HepG2 (cell line): Measurements from ENCODE around the gene TRIM66. TPM values are rescaled to one million over a fixed set of nuclear protein-coding genes. Genes with fewer than 3 reads are reported as not detected.

Experiments
- ATAC-seq: fragments of 200-7000 bp; cut with Tn5 transposase; 3 replicates; pipeline ENCODE4 v1.9.1; 2020; ENCODE audit warnings: mild to moderate bottlenecking, moderate library complexity
- BruUV-seq: library from RNA; stranded (reverse); fragments of 400-500 nt; replicated peaks from 2 replicates; lab custom pipeline; 2021; lab: Mats Ljungman, UMichigan
- CTCF ChIA-PET: fragments of 300-600 bp; formaldehyde crosslinking; extraction: SDS; loops from one replicate; lab custom pipeline; 2021; ENCODE audit warnings: low total read pairs, inconsistent platforms, low intra/inter-chr PET ratio; lab: Yijun Ruan, JAX
- POLR2A ChIA-PET: fragments of 350-600 bp; sonication (Branson Sonifier 250); formaldehyde crosslinking; loops from one replicate; lab custom pipeline; 2020; ENCODE audit warnings: antibody characterized with exemption, inconsistent platforms; lab: Yijun Ruan, JAX
- DNase-seq: peaks from one replicate; pipeline ENCODE4 v3.0.0-alpha.2; 2015; ENCODE audit warnings: low spot score
- FAIRE-seq: peaks from 3 replicates; lab custom pipeline; 2011; peaks lifted over from hg19 to GRCh38; lab: Jason Lieb, UNC
- H2AFZ ChIP-seq: one replicate; pipeline ENCODE4 v1.6.1; 2011; ENCODE audit warnings: low read length, inconsistent platforms
- H3K27ac ChIP-seq: fragments of 300-600 bp; 3 replicates; pipeline ENCODE4 v1.8.0; 2011; ENCODE audit warnings: mixed run types, mild to moderate bottlenecking, mixed read lengths, low read length, inconsistent platforms; ENCODE audit not compliant: insufficient read depth; ENCODE audit errors: extremely low read length
- H3K27me3 ChIP-seq, 2 experiments: fragments of 200-600 bp in 1 of 2; 2 replicates in 1 of 2; 3 replicates in 1 of 2; pipeline versions ENCODE4 v1.6.0 to v1.8.0; 2011; ENCODE audit warnings: low read length in 2 of 2, mild to moderate bottlenecking in 2 of 2, moderate library complexity in 2 of 2, inconsistent platforms in 1 of 2; ENCODE audit not compliant: insufficient read depth in 2 of 2, control insufficient read depth in 1 of 2
- H3K36me3 ChIP-seq, 2 experiments: fragments of 200-600 bp in 1 of 2; replicated peaks in 1 of 2; 2 replicates in 1 of 2; 3 replicates in 1 of 2; pipeline versions ENCODE4 v1.5.1 to v1.8.0; 2011; ENCODE audit warnings: low read length in 2 of 2, inconsistent platforms in 1 of 2; ENCODE audit not compliant: insufficient read depth in 2 of 2, control insufficient read depth in 1 of 2
- H3K4me1 ChIP-seq: 2 replicates; pipeline ENCODE4 v1.5.1; 2012; ENCODE audit warnings: low read length, inconsistent platforms; ENCODE audit not compliant: insufficient read depth
- H3K4me2 ChIP-seq: 2 replicates; pipeline ENCODE4 v1.6.0; 2011; ENCODE audit warnings: low read depth, low read length, inconsistent platforms
- H3K4me3 ChIP-seq, 3 experiments: fragments of 200-600 bp in 1 of 3; sonication (generic), shearing (Covaris generic) in 1 of 3; replicated peaks in 1 of 3; 2 replicates each; pipeline ENCODE4 v1.5.1; 2011 to 2016; ENCODE audit warnings: low read length in 3 of 3, inconsistent platforms in 2 of 3, low read depth in 2 of 3, mild to moderate bottlenecking in 2 of 3, control low read depth in 1 of 3, mixed read lengths in 1 of 3; ENCODE audit not compliant: insufficient read depth in 1 of 3
- H3K79me2 ChIP-seq: one replicate; pipeline ENCODE4 v1.6.1; 2011; ENCODE audit warnings: low read length, inconsistent platforms; ENCODE audit not compliant: insufficient read depth
- H3K9ac ChIP-seq: 2 replicates; pipeline ENCODE4 v1.6.0; 2011; ENCODE audit warnings: mild to moderate bottlenecking, low read depth, low read length, inconsistent platforms; ENCODE audit not compliant: insufficient read depth
- H3K9me3 ChIP-seq: 2 replicates; pipeline ENCODE4 v1.5.1; 2012; ENCODE audit warnings: mild to moderate bottlenecking, low read length
- H4K20me1 ChIP-seq: 2 replicates; pipeline ENCODE4 v1.6.0; 2011; ENCODE audit warnings: inconsistent platforms, mild to moderate bottlenecking, low read length, moderate library complexity; ENCODE audit not compliant: insufficient read depth
- KDM3A ChIP-seq: IDR thresholded peaks from 2 replicates; pipeline ENCODE4 v1.6.1; 2018; ENCODE audit warnings: low read depth, missing compliant biosample characterization
- NFAT5 ChIP-seq: sonication (generic); formaldehyde crosslinking; IDR thresholded peaks from 2 replicates; pipeline ENCODE4 v1.4.0; 2020; ENCODE audit warnings: missing genetic modification reagents
- POLR2A ChIP-seq, 2 experiments: IDR thresholded peaks; 2 replicates each; pipeline ENCODE4 v1.6.1; 2011; ENCODE audit warnings: low read depth in 2 of 2, low read length in 2 of 2, mild to moderate bottlenecking in 1 of 2, moderate library complexity in 1 of 2; ENCODE audit not compliant: insufficient read depth in 1 of 2
- ZC3H13 ChIP-seq: sonication (generic); formaldehyde crosslinking; IDR thresholded peaks from 2 replicates; pipeline ENCODE4 v1.8.1; 2023; ENCODE audit warnings: mild to moderate bottlenecking, missing genetic modification reagents, moderate library complexity
- ZC3H4 ChIP-seq: sonication (generic); formaldehyde crosslinking; IDR thresholded peaks from 2 replicates; pipeline ENCODE4 v1.4.0; 2020; ENCODE audit warnings: missing genetic modification reagents, borderline replicate concordance
- WGBS: methylation state at CpG from one replicate; pipeline ENCODE4 v1.1.6; 2017; ENCODE audit warnings: low lambda C conversion rate; 5-methylcytosine and 5-hydroxymethylcytosine counted together
- in situ Hi-C: cut with HindIII; loops from 2 replicates; pipeline ENCODE4 v1.10.0; 2017; ENCODE audit warnings: low pct_unique_long_range_greater_than_20kb; ENCODE audit not compliant: extremely low pct_ligation_motif_present
- intact Hi-C: fragments of 100-400 bp; cut with micrococcal nuclease; formaldehyde crosslinking; loops from one replicate; pipeline ENCODE4 v1.10.0; 2022; ENCODE audit not compliant: unreplicated experiment
- polyA plus RNA-seq, 8 experiments: library from polyadenylated mRNA; depleted of rRNA in 3 of 8; stranded (reverse) in 7 of 8; unstranded in 1 of 8; fragments of >200 nt; fragmentation: Illumina TruSeq in 4 of 8; extraction: Trizol in 4 of 8; gene quantifications; 2 replicates each; pipeline versions ENCODE4 v1.2.1 to v1.2.3, GENCODE V29; 2011 to 2016; ENCODE audit warnings: low read depth in 4 of 8, missing spikeins in 1 of 8, mixed read lengths in 1 of 8; ENCODE audit not compliant: insufficient read depth in 1 of 8
- total RNA-seq, 5 experiments: library from RNA; depleted of rRNA; stranded (reverse); fragments of >200 nt; fragmentation: Illumina TruSeq; extraction: Trizol; gene quantifications; 2 replicates each; pipeline ENCODE4 v1.2.3, GENCODE V29; 2016; ENCODE audit warnings: low read depth in 1 of 5

The TRIM66 gene
- total and polyA plus RNA-seq, 2 of the 13 experiments (the other 11 are each of a cell fraction or from before 2014, with no cell fraction given), result 4.9 to 6.1 TPM

GRCh38 chr11:8691601-8692000, 9.1 kb upstream of the TRIM66 start:
- Histone ChIP-seq H3K27ac (no peak overlapping the region), H3K27me3 (no peaks in the 10 kb centered on the region), H3K4me2 (no peak overlapping the region), H3K9ac (no peak overlapping the region)
- TF ChIP-seq KDM3A (CRISPR knock-in tag) (no peak), ZC3H4 (CRISPR knock-in tag) (0 out of 2 replicates have a peak, but pooled peaks have one; percentile 81), NFAT5 (CRISPR knock-in tag) (no peak), POLR2A (IDR thresholded peaks at IDR 0.05; ENCODE audit: insufficient read depth in 1 of 2, low read depth in 2 of 2, low read length in 2 of 2) (peak in 1 of 2 experiments; percentile 53; a peak in 2 of 4 replicates), ZC3H13 (CRISPR knock-in tag) (no peak)
- TF ChIP-seq, all 625 proteins: peak for 2
- WGBS, result 96% methylated on average over 6 of the region's 6 CpGs
- DNase-seq, result no peak
- FAIRE-seq, result no peak
- H3K36me3 ChIP-seq, result peaks cover 10 to 44% of the 10 kb centered on the region in 2 experiments
- no peaks in the 10 kb centered on the region for H3K9me3 ChIP-seq
- peaks cover 32% of the 10 kb centered on the region for H3K4me1 ChIP-seq
- BruUV-seq, result no TSS peak
- ChIA-PET POLR2A (no interaction called here), CTCF (no interaction called here)
- no peaks in the 10 kb centered on the region for H3K79me2 ChIP-seq
- H3K4me3 ChIP-seq, result no peak overlapping the region
- intact Hi-C loops (loop anchor here (10.0 kb wide), 1 partner anchor 63 kb away; no protein-coding TSS in a partner anchor), in situ Hi-C loops (loop anchor here (25.0 kb wide), 1 partner anchor 271 kb away; the partner anchor contains the start of gene TMEM9B)
- no peak for ATAC-seq
- H2AFZ ChIP-seq, result no peak overlapping the region
- H4K20me1 ChIP-seq, result no peaks in the 10 kb centered on the region; the same call in none of the 2 replicates
